Lower leg skin (tissue), 3 donors: ENCODE results near the gene GPR39.

Experiments
- CTCF ChIP-seq, 3 donors: fragments of 450-650 bp; IDR thresholded peaks; one replicate each; pipeline ENCODE4 v1.5.1; 2016; ENCODE audit warnings: antibody characterized with exemption in 3 of 3, mild to moderate bottlenecking in 3 of 3, moderate library complexity in 2 of 3
- POLR2A ChIP-seq, 2 donors: fragments of 450-650 bp; IDR thresholded peaks; one replicate each; pipeline ENCODE4 v1.6.1; 2016 to 2017; ENCODE audit warnings: antibody characterized with exemption in 2 of 2, mild to moderate bottlenecking in 1 of 2, moderate library complexity in 1 of 2

GRCh38 chr2:132448771-132449170, 32.2 kb downstream of the GPR39 start:
- TF ChIP-seq CTCF (IDR thresholded peaks at IDR 0.05) (no peak), POLR2A (IDR thresholded peaks at IDR 0.05) (no peak)
